CD14-positive monocyte (primary cell): ENCODE data around the gene VPS35. TPM values are rescaled to one million over a fixed set of nuclear protein-coding genes. Genes with fewer than 3 reads are reported as not detected.
"Not testable (repeated sequence)": the region's sequence is repeated elsewhere in the genome, so short reads cannot be mapped to it uniquely, and the experiment has no call there.

ENCODE experiments used
- DNase-seq, 3 donors: peaks; one replicate each; pipeline ENCODE4 v3.0.0-alpha.2; 2011 to 2022
- H2AFZ ChIP-seq: 2 replicates; pipeline ENCODE4 v1.6.0; 2012; ENCODE audit warnings: mild to moderate bottlenecking, low read depth, low read length, inconsistent platforms; ENCODE audit not compliant: insufficient read depth, poor library complexity, severe bottlenecking
- H3K27ac ChIP-seq, 2 donors: 1 replicate in 1 of 2; 2 replicates in 1 of 2; pipeline ENCODE4 v1.5.1; 2012 to 2013; ENCODE audit warnings: low read length in 2 of 2, control low read depth in 1 of 2, inconsistent platforms in 1 of 2, low read depth in 1 of 2, mild to moderate bottlenecking in 1 of 2
- H3K27me3 ChIP-seq, 2 donors: one replicate each; pipeline versions ENCODE4 v1.6.0 to v1.6.1; 2011 to 2013; ENCODE audit warnings: low read length in 2 of 2; ENCODE audit not compliant: control insufficient read depth in 2 of 2, insufficient read depth in 2 of 2
- H3K36me3 ChIP-seq, 2 donors: replicated peaks in 1 of 2; 1 replicate in 1 of 2; 2 replicates in 1 of 2; pipeline versions ENCODE4 v1.5.1 to v1.6.1; 2012 to 2013; ENCODE audit warnings: low read length in 2 of 2, control low read depth in 1 of 2, inconsistent platforms in 1 of 2, mild to moderate bottlenecking in 1 of 2; ENCODE audit not compliant: insufficient read depth in 2 of 2, control insufficient read depth in 1 of 2
- H3K4me1 ChIP-seq, 2 donors: 1 replicate in 1 of 2; 2 replicates in 1 of 2; pipeline versions ENCODE4 v1.5.1 to v1.6.1; 2012 to 2013; ENCODE audit warnings: low read length in 2 of 2, control low read depth in 1 of 2, inconsistent platforms in 1 of 2, mild to moderate bottlenecking in 1 of 2, moderate library complexity in 1 of 2; ENCODE audit not compliant: insufficient read depth in 2 of 2, control insufficient read depth in 1 of 2
- H3K4me2 ChIP-seq: replicated peaks from 2 replicates; pipeline ENCODE3; 2012; ENCODE audit warnings: low read length, moderate library complexity, mild to moderate bottlenecking; ENCODE audit not compliant: poor library complexity, severe bottlenecking; ENCODE audit errors: extremely low read depth
- H3K4me3 ChIP-seq, 3 experiments: fragments of 200-600 bp in 1 of 3; sonication (generic) in 1 of 3; replicated peaks in 1 of 3; 1 replicate in 2 of 3; 2 replicates in 1 of 3; pipeline ENCODE4 v1.5.1; 2011 to 2013; ENCODE audit warnings: low read length in 3 of 3, mild to moderate bottlenecking in 3 of 3, control low read depth in 2 of 3, low read depth in 2 of 3, inconsistent platforms in 1 of 3, moderate library complexity in 1 of 3
- H3K79me2 ChIP-seq: 2 replicates; pipeline ENCODE4 v1.6.0; 2012; ENCODE audit warnings: mild to moderate bottlenecking, control low read depth, inconsistent platforms, low read length, moderate library complexity; ENCODE audit not compliant: insufficient read depth
- H3K9ac ChIP-seq: 2 replicates; pipeline ENCODE4 v1.6.0; 2017; ENCODE audit warnings: low read length, mild to moderate bottlenecking; ENCODE audit not compliant: insufficient read depth, poor library complexity, severe bottlenecking
- H3K9me3 ChIP-seq, 2 donors: replicated peaks in 1 of 2; 1 replicate in 1 of 2; 2 replicates in 1 of 2; pipeline versions ENCODE4 v1.5.1 to v1.6.1; 2012 to 2013; ENCODE audit warnings: low read length in 2 of 2, control low read depth in 1 of 2; ENCODE audit not compliant: control insufficient read depth in 1 of 2, insufficient read depth in 1 of 2
- H4K20me1 ChIP-seq: 2 replicates; pipeline ENCODE4 v1.6.0; 2012; ENCODE audit warnings: mild to moderate bottlenecking, low read length, control low read depth, moderate library complexity; ENCODE audit not compliant: insufficient read depth
- H3K27ac Mint-ChIP-seq, 7 donors: one replicate each; pipeline ENCODE4 v1.8.0; 2020; ENCODE audit warnings: mild to moderate bottlenecking in 7 of 7, mixed read lengths in 7 of 7, moderate library complexity in 6 of 7, inconsistent platforms in 2 of 7
- H3K27me3 Mint-ChIP-seq, 3 donors: one replicate each; pipeline ENCODE4 v1.8.0; 2021 to 2022; ENCODE audit warnings: low read depth in 3 of 3, mild to moderate bottlenecking in 3 of 3, mixed read lengths in 3 of 3, moderate library complexity in 3 of 3, inconsistent platforms in 1 of 3
- H3K36me3 Mint-ChIP-seq, 2 donors: one replicate each; pipeline ENCODE4 v1.8.0; 2020; ENCODE audit warnings: mixed read lengths in 2 of 2, inconsistent platforms in 1 of 2, mild to moderate bottlenecking in 1 of 2
- H3K4me1 Mint-ChIP-seq: one replicate; pipeline ENCODE4 v1.8.0; 2020; ENCODE audit warnings: mild to moderate bottlenecking, mixed read lengths
- H3K4me3 Mint-ChIP-seq, 2 donors: one replicate each; pipeline ENCODE4 v1.8.0; 2020; ENCODE audit warnings: mild to moderate bottlenecking in 2 of 2, mixed read lengths in 2 of 2, moderate library complexity in 1 of 2
- H3K9me3 Mint-ChIP-seq, 7 donors: one replicate each; pipeline ENCODE4 v1.8.0; 2020 to 2022; ENCODE audit warnings: mixed read lengths in 7 of 7, mild to moderate bottlenecking in 6 of 7, moderate library complexity in 6 of 7, inconsistent platforms in 2 of 7
- CTCF ChIP-seq: fragments of 200-600 bp; IDR thresholded peaks from one replicate; pipeline ENCODE4 v1.8.0; 2022; ENCODE audit warnings: antibody characterized with exemption, mild to moderate bottlenecking
- WGBS: methylation state at CpG from one replicate; pipeline ENCODE4 v1.1.5; 2013; ENCODE audit warnings: missing lambda C conversion rate; ENCODE audit not compliant: insufficient coverage; 5-methylcytosine and 5-hydroxymethylcytosine counted together
- intact Hi-C, 2 donors: fragments of 100-400 bp; cut with micrococcal nuclease; formaldehyde crosslinking; loops; one replicate each; pipeline versions ENCODE4 v1.15.0 to v1.15.1; 2023
- polyA plus RNA-seq, 3 donors: library from polyadenylated mRNA; depleted of rRNA in 1 of 3; unstranded in 2 of 3; stranded (reverse) in 1 of 3; fragments of 300-500 nt in 2 of 3; fragments of >200 nt in 1 of 3; fragmentation: Illumina TruSeq in 2 of 3; gene quantifications; 1 replicate in 2 of 3; 2 replicates in 1 of 3; pipeline ENCODE4 v1.2.3, GENCODE V29; 2012 to 2021

The VPS35 gene
- polyA plus RNA-seq, 3 donors = 14.6 to 130 (median 113) TPM

- H3K9me3 Mint-ChIP-seq, H3K4me3 ChIP-seq, H3K4me1 ChIP-seq, H3K27ac ChIP-seq, H3K9ac ChIP-seq, H2AFZ ChIP-seq, H3K4me3 Mint-ChIP-seq, H3K27me3 ChIP-seq, H3K4me2 ChIP-seq, H3K9me3 ChIP-seq, DNase-seq, H3K4me1 Mint-ChIP-seq, H3K27me3 Mint-ChIP-seq: not testable (repeated sequence)
- WGBS = no CpG with 5 or more reads among the region's 1 CpG
- H3K36me3 ChIP-seq = peaks cover 89 to 95% of the 10 kb centered on the region in 2 donors
- intact Hi-C loops = loop anchor here (10.0 kb wide), 1 partner anchor 227 kb away; no protein-coding TSS in a partner anchor
- peaks cover 36% of the 10 kb centered on the region for H4K20me1 ChIP-seq
- H3K36me3 Mint-ChIP-seq = peaks cover 67 to 88% of the 10 kb centered on the region in 2 donors
- H3K79me2 ChIP-seq = peaks cover 30% of the 10 kb centered on the region
- peak overlapping the region in 1 of 7 donors; percentile 53 for H3K27ac Mint-ChIP-seq
Observed at GRCh38 chr16:46677943-46678342, 11.0 kb downstream of the VPS35 start.

- H3K36me3 Mint-ChIP-seq = peaks cover 74 to 94% of the 10 kb centered on the region in 2 donors
- H3K27me3 ChIP-seq = no peaks in the 10 kb centered on the region
- intact Hi-C loops = loop anchor here (5.0 to 10.0 kb wide), 2 partner anchors 129 to 231 kb away; no protein-coding TSS in a partner anchor
- no peaks in the 10 kb centered on the region for H3K4me1 ChIP-seq
- no peak overlapping the region for H2AFZ ChIP-seq
- WGBS = 78% methylated on average over 4 of the region's 6 CpGs
- peaks cover 39% of the 10 kb centered on the region for H4K20me1 ChIP-seq
- H3K27ac Mint-ChIP-seq = peak overlapping the region in 3 of 7 donors; percentile 14 to 44 (median 22)
- no peaks in the 10 kb centered on the region for H3K9me3 ChIP-seq
- no peak overlapping the region for H3K4me3 Mint-ChIP-seq
- H3K79me2 ChIP-seq = peaks cover 16% of the 10 kb centered on the region
- DNase-seq = peak; percentile 61 to 71 (median 69)
- peak; percentile 97 for TF ChIP-seq CTCF
- H3K27ac ChIP-seq = peak overlapping the region in 1 of 2 donors; percentile 36
- no peaks in the 10 kb centered on the region for H3K4me1 Mint-ChIP-seq
- peaks cover 97 to 98% of the 10 kb centered on the region in 2 donors for H3K36me3 ChIP-seq
- no peak overlapping the region for H3K9ac ChIP-seq
- H3K27me3 Mint-ChIP-seq = no peaks in the 10 kb centered on the region
- H3K4me2 ChIP-seq = no peak overlapping the region
- H3K4me3 ChIP-seq = no peak overlapping the region
- no peaks in the 10 kb centered on the region for H3K9me3 Mint-ChIP-seq
Observed at GRCh38 chr16:46673320-46674013, 15.5 kb downstream of the VPS35 start.
